SK-N-DZ (cell line): ENCODE results near the gene IFITM1. TPM values are rescaled to one million over a fixed set of nuclear protein-coding genes. Genes with fewer than 3 reads are reported as not detected.
"Not testable (repeated sequence)": the region's sequence is repeated elsewhere in the genome, so short reads cannot be mapped to it uniquely, and the experiment has no call there.

ENCODE experiments used
- DNase-seq: peaks from one replicate; pipeline ENCODE4 v3.0.0-alpha.2; 2015; ENCODE audit warnings: low spot score
- polyA plus RNA-seq, 2 experiments: library from polyadenylated mRNA; depleted of rRNA; stranded (reverse); fragments of >200 nt; gene quantifications; 2 replicates each; pipeline ENCODE4 v1.2.3, GENCODE V29; 2014

Gene IFITM1
- polyA plus RNA-seq (2014; cell fraction: cytosol; rRNA removed), result not detected in 2 replicates
- polyA plus RNA-seq (2014; cell fraction: nucleus; rRNA removed), result not detected in 2 replicates

DNA sequence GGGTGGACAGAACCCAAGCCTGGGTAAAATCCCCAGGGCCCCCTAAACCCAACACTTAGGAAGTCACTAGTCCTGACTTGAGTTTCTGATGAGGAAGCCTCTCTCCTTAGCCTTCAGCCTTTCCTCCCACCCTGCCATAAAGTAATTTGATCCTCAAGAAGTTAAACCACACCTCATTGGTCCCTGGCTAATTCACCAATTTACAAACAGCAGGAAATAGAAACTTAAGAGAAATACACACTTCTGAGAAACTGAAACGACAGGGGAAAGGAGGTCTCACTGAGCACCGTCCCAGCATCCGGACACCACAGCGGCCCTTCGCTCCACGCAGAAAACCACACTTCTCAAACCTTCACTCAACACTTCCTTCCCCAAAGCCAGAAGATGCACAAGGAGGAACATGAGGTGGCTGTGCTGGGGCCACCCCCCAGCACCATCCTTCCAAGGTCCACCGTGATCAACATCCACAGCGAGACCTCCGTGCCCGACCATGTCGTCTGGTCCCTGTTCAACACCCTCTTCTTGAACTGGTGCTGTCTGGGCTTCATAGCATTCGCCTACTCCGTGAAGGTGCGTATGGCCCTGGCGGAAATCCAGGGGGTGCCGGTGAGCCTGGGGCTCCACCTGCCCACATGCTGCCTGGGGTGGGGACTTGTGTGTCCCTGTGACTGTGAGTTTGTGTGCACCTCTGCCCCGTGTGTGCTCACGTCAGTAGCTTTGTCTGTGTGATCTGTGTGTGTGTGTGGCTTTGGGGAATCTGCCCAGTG lies at the start of gene IFITM1:
Gene IFITM1, plus strand, starts transcription at position 254 of the 767 bp plus-strand sequence. Its CDS starts 131 bp downstream, at position 385.
- no peak for DNase-seq

DNA sequence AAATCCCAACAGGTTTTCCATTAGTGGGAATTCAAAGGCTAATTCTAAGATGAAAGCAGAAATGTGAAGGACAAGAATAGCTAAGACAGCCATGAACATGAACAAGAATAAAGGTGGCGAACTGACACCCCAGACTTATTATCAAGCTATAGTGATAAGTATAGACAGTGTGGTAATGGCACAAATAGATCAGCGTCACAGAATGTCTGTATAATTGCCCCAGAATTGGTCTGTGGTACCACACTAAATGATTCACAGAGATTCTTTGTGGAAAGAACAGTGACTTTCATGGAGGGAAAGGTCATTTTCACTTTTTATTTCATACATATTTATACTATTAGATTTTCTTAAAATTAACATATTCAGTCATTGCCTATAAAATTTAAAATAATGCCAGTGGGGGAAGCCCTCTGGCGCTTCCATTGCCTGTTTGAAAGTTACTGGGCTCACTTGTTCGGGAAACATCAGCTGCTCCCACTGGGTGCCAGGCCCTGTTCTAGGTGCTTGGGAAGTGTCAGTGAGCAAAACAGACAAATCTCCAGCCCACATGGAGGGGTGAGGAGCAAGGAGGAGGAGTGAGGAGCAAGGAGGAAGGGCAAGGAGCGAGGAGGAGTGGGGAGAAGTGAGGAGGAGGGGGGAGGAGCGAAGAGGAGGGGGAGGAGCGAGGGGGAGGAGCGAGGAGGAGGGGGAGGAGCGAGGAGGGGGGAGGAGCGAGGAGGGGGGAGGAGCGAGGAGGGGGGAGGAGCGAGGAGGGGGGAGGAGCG lies 47.0 kb upstream of the IFITM1 start:
- no peak for DNase-seq

DNA sequence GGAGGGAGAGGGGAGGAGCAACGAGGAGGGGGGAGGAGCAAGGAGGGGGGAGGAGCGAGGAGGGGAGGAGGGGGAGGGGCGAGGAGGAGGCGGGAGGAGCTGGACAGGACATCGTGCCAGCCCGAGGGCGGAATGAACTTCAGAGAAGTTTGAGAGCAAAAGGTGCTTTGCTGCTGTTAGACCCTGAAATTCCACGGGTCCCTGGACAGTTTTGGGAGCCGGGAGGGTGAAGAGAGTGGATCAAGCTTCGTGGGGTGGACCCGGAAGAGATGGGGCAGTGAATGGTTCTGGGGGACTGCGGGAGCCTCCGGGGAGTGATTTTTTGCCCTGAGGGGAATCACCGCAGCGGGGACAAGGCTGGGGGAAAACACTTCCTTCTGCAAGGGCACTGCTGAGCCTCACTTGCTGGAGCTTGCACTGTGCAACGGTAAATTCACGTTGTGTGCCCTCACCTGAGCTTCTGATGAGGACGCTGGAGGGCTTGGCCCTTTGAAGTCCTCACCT lies 46.3 kb upstream of the IFITM1 start:
- DNase-seq, result no peak

GRCh38 chr11:268716-269145 lies 45.1 kb upstream of the IFITM1 start:
- DNase-seq, result not testable (repeated sequence)

DNA sequence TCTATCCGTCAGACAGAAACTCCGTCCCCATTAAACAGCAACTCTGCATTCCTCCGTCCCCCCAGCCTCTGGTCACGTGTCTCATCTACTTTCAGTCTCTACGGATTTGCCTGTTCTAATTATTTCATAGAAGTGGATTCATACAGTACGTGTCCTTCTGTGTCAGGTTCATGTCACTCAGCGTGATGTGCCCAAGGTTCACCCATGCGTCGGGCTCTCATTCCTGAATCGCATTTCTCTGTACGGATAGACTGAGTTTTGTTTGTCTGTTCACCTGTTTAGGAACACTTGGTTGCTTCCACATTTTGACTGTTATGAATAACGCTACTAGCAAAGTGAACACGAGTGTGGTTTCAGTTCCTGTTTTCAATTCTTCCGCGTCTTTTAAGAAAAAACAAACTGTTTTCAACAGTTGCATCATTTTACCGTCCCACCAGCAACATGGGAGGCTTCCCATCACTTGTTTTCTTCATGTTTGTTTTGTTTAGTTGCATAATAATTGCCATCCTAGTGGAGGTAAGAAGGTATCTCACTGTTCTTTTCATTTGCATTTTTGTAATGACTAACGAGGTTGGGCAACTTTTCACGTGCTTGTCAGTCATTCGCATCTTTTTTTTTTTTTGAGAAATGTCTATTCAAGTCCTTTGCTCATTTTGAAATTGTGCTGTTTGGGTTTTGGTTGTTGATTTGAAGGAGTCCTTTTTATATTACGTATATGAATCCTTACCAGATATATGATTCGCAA lies 44.5 kb upstream of the IFITM1 start:
- no peak for DNase-seq

GRCh38 chr11:270451-271318 lies 43.2 kb upstream of the IFITM1 start:
- no peak for DNase-seq

- DNase-seq, result no peak
Observed at GRCh38 chr11:271319-271715, 42.5 kb upstream of the IFITM1 start.

- DNase-seq, result no peak
Observed at GRCh38 chr11:272195-272930, 41.5 kb upstream of the IFITM1 start.

- no peak for DNase-seq
Observed at GRCh38 chr11:272931-273198, 41.0 kb upstream of the IFITM1 start.

- DNase-seq, result no peak
Observed at GRCh38 chr11:276219-276618, 37.6 kb upstream of the IFITM1 start.

DNA sequence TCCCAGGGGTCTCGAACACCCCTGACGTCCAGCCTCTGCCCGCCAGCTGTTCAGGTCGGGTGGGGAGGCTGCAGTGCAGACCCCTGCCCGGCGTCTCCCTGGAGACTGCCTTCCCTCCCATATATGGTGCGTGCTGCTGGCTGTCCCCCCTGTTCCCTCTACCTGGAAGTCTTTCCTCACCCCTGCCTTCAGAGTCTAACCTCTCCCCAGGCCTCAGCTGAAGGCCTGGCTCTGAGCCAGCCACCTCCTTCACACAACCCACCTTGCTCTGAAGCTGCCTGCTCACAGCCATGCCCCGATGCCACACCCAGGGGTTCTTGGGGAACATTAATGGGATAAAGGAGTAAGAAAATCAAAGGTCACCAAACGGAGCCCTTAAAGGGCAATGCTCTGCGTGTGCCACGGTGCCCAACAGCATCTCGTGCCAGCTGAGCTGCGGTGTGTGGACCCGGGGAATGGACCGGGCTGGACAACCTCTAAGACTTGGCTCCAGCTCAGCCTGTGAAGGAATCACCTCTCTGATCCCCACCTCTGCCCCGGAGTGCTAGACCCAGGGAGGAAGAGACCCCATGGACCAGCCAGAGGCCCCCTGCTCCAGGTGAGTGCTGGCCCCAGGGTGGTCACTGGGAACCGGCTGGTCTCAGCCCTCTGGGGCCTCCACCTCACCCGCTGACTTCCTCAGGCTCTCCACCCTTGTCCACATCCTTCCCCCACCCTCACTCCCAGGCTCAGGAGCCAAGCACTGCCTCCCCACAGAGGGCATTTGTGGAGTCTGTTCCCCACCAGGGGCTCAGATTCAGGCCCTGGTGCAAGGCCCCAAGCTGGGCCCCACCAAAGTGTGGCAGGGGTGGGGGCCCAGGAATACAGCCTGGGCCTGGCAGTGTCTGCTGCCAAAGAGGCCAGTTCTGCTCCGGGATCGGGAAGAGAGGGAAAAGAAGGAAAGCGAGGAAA lies 35.6 kb upstream of the IFITM1 start, which contains the start of gene NLRP6:
Gene NLRP6, plus strand, starts transcription at position 407 of the 951 bp plus-strand sequence. Its CDS starts 163 bp downstream, at position 570.
- no peak for DNase-seq

DNA sequence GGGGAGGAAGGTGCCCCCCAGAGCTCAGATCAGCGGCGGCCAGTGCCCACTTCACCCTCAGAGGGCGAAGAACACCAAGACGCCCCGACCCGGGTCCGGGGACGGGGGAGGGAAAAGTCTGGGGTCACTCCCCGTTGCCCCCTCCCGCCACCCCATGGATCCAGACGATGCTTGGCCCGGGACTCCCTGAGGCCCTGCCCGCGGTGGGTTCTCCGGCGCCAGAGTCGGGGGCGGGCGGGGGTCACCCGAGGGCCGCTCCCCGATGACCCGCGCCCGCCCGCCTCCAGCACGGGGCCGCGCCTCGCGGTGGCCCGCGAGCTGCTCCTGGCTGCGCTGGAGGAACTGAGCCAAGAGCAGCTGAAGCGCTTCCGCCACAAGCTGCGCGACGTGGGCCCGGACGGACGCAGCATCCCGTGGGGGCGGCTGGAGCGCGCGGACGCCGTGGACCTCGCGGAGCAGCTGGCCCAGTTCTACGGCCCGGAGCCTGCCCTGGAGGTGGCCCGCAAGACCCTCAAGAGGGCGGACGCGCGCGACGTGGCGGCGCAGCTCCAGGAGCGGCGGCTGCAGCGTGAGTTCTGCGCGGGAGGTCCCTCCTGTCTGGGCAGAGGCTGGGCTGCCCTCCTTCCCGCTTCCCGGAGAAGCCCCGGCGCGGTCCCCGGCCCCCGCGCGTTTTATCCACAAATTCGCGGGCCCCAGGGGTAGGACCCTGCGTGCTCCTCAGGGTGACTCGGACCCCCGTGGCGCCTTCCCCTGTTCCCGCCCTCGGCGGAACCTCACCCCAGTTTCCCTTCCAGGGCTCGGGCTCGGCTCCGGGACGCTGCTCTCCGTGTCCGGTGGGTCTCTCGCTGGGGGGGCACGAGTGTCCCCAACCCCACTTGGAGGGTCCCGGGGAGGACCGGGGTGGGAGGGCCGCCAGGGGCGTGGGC lies 34.5 kb upstream of the IFITM1 start:
- DNase-seq, result no peak

DNA sequence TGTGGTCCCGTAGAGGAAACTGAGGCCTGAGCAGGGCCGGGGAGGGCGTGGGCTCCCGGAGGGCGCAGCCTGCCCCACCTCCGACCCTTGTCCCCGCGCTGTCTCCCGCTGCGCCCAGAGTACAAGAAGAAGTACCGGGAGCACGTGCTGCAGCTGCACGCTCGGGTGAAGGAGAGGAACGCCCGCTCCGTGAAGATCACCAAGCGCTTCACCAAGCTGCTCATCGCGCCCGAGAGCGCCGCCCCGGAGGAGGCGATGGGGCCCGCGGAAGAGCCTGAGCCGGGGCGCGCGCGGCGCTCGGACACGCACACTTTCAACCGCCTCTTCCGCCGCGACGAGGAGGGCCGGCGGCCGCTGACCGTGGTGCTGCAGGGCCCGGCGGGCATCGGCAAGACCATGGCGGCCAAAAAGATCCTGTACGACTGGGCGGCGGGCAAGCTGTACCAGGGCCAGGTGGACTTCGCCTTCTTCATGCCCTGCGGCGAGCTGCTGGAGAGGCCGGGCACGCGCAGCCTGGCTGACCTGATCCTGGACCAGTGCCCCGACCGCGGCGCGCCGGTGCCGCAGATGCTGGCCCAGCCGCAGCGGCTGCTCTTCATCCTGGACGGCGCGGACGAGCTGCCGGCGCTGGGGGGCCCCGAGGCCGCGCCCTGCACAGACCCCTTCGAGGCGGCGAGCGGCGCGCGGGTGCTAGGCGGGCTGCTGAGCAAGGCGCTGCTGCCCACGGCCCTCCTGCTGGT lies 33.7 kb upstream of the IFITM1 start:
- no peak for DNase-seq

DNA sequence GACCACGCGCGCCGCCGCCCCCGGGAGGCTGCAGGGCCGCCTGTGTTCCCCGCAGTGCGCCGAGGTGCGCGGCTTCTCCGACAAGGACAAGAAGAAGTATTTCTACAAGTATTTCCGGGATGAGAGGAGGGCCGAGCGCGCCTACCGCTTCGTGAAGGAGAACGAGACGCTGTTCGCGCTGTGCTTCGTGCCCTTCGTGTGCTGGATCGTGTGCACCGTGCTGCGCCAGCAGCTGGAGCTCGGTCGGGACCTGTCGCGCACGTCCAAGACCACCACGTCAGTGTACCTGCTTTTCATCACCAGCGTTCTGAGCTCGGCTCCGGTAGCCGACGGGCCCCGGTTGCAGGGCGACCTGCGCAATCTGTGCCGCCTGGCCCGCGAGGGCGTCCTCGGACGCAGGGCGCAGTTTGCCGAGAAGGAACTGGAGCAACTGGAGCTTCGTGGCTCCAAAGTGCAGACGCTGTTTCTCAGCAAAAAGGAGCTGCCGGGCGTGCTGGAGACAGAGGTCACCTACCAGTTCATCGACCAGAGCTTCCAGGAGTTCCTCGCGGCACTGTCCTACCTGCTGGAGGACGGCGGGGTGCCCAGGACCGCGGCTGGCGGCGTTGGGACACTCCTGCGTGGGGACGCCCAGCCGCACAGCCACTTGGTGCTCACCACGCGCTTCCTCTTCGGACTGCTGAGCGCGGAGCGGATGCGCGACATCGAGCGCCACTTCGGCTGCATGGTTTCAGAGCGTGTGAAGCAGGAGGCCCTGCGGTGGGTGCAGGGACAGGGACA lies 32.9 kb upstream of the IFITM1 start:
- no peak for DNase-seq

- DNase-seq, result no peak
Observed at GRCh38 chr11:281486-282161, 32.2 kb upstream of the IFITM1 start.

GRCh38 chr11:282171-282570 lies 31.7 kb upstream of the IFITM1 start:
- DNase-seq, result no peak
